ENCODE results near the gene SMIM41. TPM values are rescaled to one million over a fixed set of nuclear protein-coding genes. Genes with fewer than 3 reads are reported as not detected.

SMIM41 gene
- total and polyA plus RNA-seq, 10 of the 15 experiments (the other 5 are each of a cell fraction or from before 2014, with no cell fraction given): not detected

- H4K20me1 ChIP-seq (ENCODE audit: control insufficient read depth, insufficient read depth): no peaks in the 10 kb centered on the region
- POLR2A ChIA-PET: no interaction called here
- intact Hi-C loops (cut with micrococcal nuclease; ENCODE audit: unreplicated experiment): no loop called here
- H3K4me2 ChIP-seq (ENCODE audit: control insufficient read depth, insufficient read depth): no peak overlapping the region
- ATAC-seq: no peak
- WGBS (ENCODE audit: insufficient coverage, insufficient replicate concordance, low lambda C conversion rate, missing lambda C conversion rate): 27% methylated on average over 16 of the region's 16 CpGs
- no peak overlapping the region for H3K4me3 ChIP-seq
- H3K9ac ChIP-seq (ENCODE audit: control insufficient read depth, insufficient read depth, low read length): no peak overlapping the region
- TF ChIP-seq MTA3 (IDR thresholded peaks at IDR 0.05; ENCODE audit: borderline replicate concordance, low read length) (no peak), SUZ12 (IDR thresholded peaks at IDR 0.05; ENCODE audit: unreplicated experiment) (no peak), WRNIP1 (IDR thresholded peaks at IDR 0.05; ENCODE audit: borderline replicate concordance, low read depth, low read length) (no peak), MEF2B (IDR thresholded peaks at IDR 0.05; ENCODE audit: partially characterized antibody, poor library complexity, severe bottlenecking) (no peak), SMARCA5 (IDR thresholded peaks at IDR 0.05) (no peak), ZZZ3 (IDR thresholded peaks at IDR 0.05; ENCODE audit: control insufficient read depth, insufficient read length, low read depth) (no peak), BCLAF1 (IDR thresholded peaks at IDR 0.05) (no peak), PAX5 (IDR thresholded peaks at IDR 0.05; ENCODE audit: borderline replicate concordance, low read depth, low read length) (no peak), TARDBP (IDR thresholded peaks at IDR 0.05; ENCODE audit: borderline replicate concordance) (no peak), YY1 (IDR thresholded peaks at IDR 0.05; ENCODE audit: low read depth, low read length) (no peak), RCOR1 (conservative IDR thresholded peaks at IDR 0.05; ENCODE audit: low read depth, low read length) (no peak), MTA2 (IDR thresholded peaks at IDR 0.05; ENCODE audit: low read depth) (no peak), KAT2A (conservative IDR thresholded peaks at IDR 0.05; ENCODE audit: control insufficient read depth, low read depth, low read length) (no peak), TCF7 (IDR thresholded peaks at IDR 0.05; ENCODE audit: borderline replicate concordance) (no peak), MLLT1 (IDR thresholded peaks at IDR 0.05) (no peak), USF1 (IDR thresholded peaks at IDR 0.05; ENCODE audit: borderline replicate concordance, extremely low read length, insufficient read depth, low read depth, low read length) (no peak)
- RAD21 ChIA-PET (ENCODE audit: unreplicated experiment): no interaction called here
- H3K9me3 ChIP-seq (replicated peaks; ENCODE audit: control insufficient read depth, insufficient read depth, low read length): no peaks in the 10 kb centered on the region
- in situ Hi-C loops (cut with MboI): loop anchor here (5.0 kb wide), 1 partner anchor 843 kb away; no protein-coding TSS in a partner anchor
- H3K79me2 ChIP-seq (ENCODE audit: control insufficient read depth, insufficient read depth, low read length): no peaks in the 10 kb centered on the region
- H3K4me1 ChIP-seq (ENCODE audit: control insufficient read depth, insufficient read depth, low read length): no peaks in the 10 kb centered on the region
- no peak for DNase-seq (ENCODE audit: low read depth, low spot score)
- H3K27me3 ChIP-seq (replicated peaks in 1 of 2; ENCODE audit: control insufficient read depth in 2 of 2, insufficient read depth in 2 of 2, low read length in 1 of 2): no peaks in the 10 kb centered on the region
- no peak for FAIRE-seq
- CTCF ChIA-PET: interaction anchor here (1.3 to 1.4 kb wide), 2 partner anchors 12 to 182 kb away, joined by 3 read pairs; no protein-coding TSS in a partner anchor
- SMC1A ChIA-PET (ENCODE audit: uncharacterized antibody, unreplicated experiment): no interaction called here
- H3K27ac ChIP-seq (ENCODE audit: control insufficient read depth, insufficient read depth): no peak overlapping the region
- H3K36me3 ChIP-seq (ENCODE audit: control insufficient read depth in 2 of 2, insufficient read depth in 2 of 2, low read length in 1 of 2): no peaks in the 10 kb centered on the region
- no peak overlapping the region for H2AFZ ChIP-seq (ENCODE audit: control insufficient read depth, low read depth, low read length)
- BruUV-seq (replicated peaks): no TSS peak
Measured at GRCh38 chr12:52144512-52145227, 65.2 kb downstream of the SMIM41 start.
